WTC11 (cell line): ENCODE measurements around the gene EDN1. TPM values are rescaled to one million over a fixed set of nuclear protein-coding genes. Genes with fewer than 3 reads are reported as not detected.

Source experiments
- ATAC-seq: fragments of 200-7000 bp; cut with Tn5 transposase; 2 replicates; pipeline ENCODE4 v1.10.0; 2021; ENCODE audit warnings: mild to moderate bottlenecking, moderate library complexity
- CTCF ChIA-PET: fragments of 300-600 bp; sonication (Branson Sonifier 250); formaldehyde crosslinking; loops from one replicate; lab custom pipeline; 2021; ENCODE audit warnings: antibody characterized with exemption; lab: Charles Lee
- POLR2A ChIA-PET: fragments of 350-600 bp; sonication (Branson Sonifier 250); formaldehyde crosslinking; loops from one replicate; lab custom pipeline; 2021; ENCODE audit warnings: antibody characterized with exemption; lab: Charles Lee
- DNase-seq: peaks from one replicate; pipeline ENCODE4 v3.0.0; 2021; ENCODE audit warnings: low spot score
- H3K27ac Mint-ChIP-seq: 2 replicates; pipeline ENCODE4 v1.8.0; 2021; ENCODE audit warnings: mixed read lengths
- H3K27me3 Mint-ChIP-seq: 2 replicates; pipeline ENCODE4 v1.8.0; 2021; ENCODE audit warnings: low read depth, mild to moderate bottlenecking, moderate library complexity, mixed read lengths
- H3K36me3 Mint-ChIP-seq: 2 replicates; pipeline ENCODE4 v1.8.0; 2021; ENCODE audit warnings: mixed read lengths
- H3K4me1 Mint-ChIP-seq: 2 replicates; pipeline ENCODE4 v1.8.0; 2022; ENCODE audit warnings: mixed read lengths
- H3K4me3 Mint-ChIP-seq: 2 replicates; pipeline ENCODE4 v1.8.0; 2021; ENCODE audit warnings: mild to moderate bottlenecking, moderate library complexity, mixed read lengths
- H3K9me3 Mint-ChIP-seq: 2 replicates; pipeline ENCODE4 v1.8.0; 2021; ENCODE audit warnings: mixed read lengths
- CREB1 ChIP-seq: sonication (generic); formaldehyde crosslinking; IDR thresholded peaks from 2 replicates; pipeline ENCODE4 v1.8.0; 2023; ENCODE audit warnings: mild to moderate bottlenecking, missing genetic modification reagents
- E2F4 ChIP-seq: sonication (generic); formaldehyde crosslinking; IDR thresholded peaks from 2 replicates; pipeline ENCODE4 v1.8.1; 2022; ENCODE audit warnings: low read depth, mild to moderate bottlenecking, moderate library complexity, missing genetic modification reagents, borderline replicate concordance
- E2F5 ChIP-seq: sonication (generic); formaldehyde crosslinking; IDR thresholded peaks from 2 replicates; pipeline ENCODE4 v1.8.1; 2022; ENCODE audit warnings: mild to moderate bottlenecking, moderate library complexity, missing genetic modification reagents
- FOXK1 ChIP-seq: sonication (generic); formaldehyde crosslinking; IDR thresholded peaks from 2 replicates; pipeline ENCODE4 v1.8.0; 2022; ENCODE audit warnings: mild to moderate bottlenecking, moderate library complexity, missing genetic modification reagents
- FOXP1 ChIP-seq: sonication (generic); formaldehyde crosslinking; IDR thresholded peaks from 2 replicates; pipeline ENCODE4 v1.8.0; 2022; ENCODE audit warnings: missing genetic modification reagents, mild to moderate bottlenecking, moderate library complexity, borderline replicate concordance
- HMGXB4 ChIP-seq: sonication (generic); formaldehyde crosslinking; IDR thresholded peaks from 2 replicates; pipeline ENCODE4 v1.8.1; 2023; ENCODE audit warnings: mild to moderate bottlenecking, moderate library complexity, missing genetic modification reagents
- IRF2 ChIP-seq: sonication (generic); formaldehyde crosslinking; IDR thresholded peaks from 2 replicates; pipeline ENCODE4 v1.8.0; 2022; ENCODE audit warnings: low read depth, missing genetic modification reagents, borderline replicate concordance
- MAX ChIP-seq: sonication (generic); formaldehyde crosslinking; IDR thresholded peaks from 2 replicates; pipeline ENCODE4 v1.8.0; 2022; ENCODE audit warnings: mild to moderate bottlenecking, missing genetic modification reagents
- NFE2L1 ChIP-seq: sonication (generic); formaldehyde crosslinking; IDR thresholded peaks from 2 replicates; pipeline ENCODE4 v1.8.1; 2023; ENCODE audit warnings: missing genetic modification reagents
- NR2C2 ChIP-seq: sonication (generic); formaldehyde crosslinking; IDR thresholded peaks from 2 replicates; pipeline ENCODE4 v1.8.0; 2022; ENCODE audit warnings: mild to moderate bottlenecking, missing genetic modification reagents
- RORB ChIP-seq: fragments of 250-450 bp; sonication (Bioruptor Pico); IDR thresholded peaks from 2 replicates; pipeline ENCODE4 v1.9.0; 2021; ENCODE audit warnings: mild to moderate bottlenecking
- ZNF219 ChIP-seq: sonication (generic); formaldehyde crosslinking; IDR thresholded peaks from 2 replicates; pipeline ENCODE4 v1.8.0; 2023; ENCODE audit warnings: missing genetic modification reagents, mild to moderate bottlenecking, borderline replicate concordance
- ZNF396 ChIP-seq: fragments of 250-450 bp; sonication (Bioruptor Pico); IDR thresholded peaks from 2 replicates; pipeline ENCODE4 v1.8.0; 2021; ENCODE audit warnings: mild to moderate bottlenecking, moderate library complexity, borderline replicate concordance
- ZNF671 ChIP-seq: fragments of 250-450 bp; sonication (Bioruptor Pico); IDR thresholded peaks from 2 replicates; pipeline ENCODE4 v1.8.0; 2021; ENCODE audit warnings: mild to moderate bottlenecking
- total RNA-seq: library from RNA; stranded (reverse); gene quantifications from 3 replicates; pipeline ENCODE4 v1.2.3, GENCODE V29; 2021
- TF ChIP-seq, protein P1 (sequence below): fragments of 250-450 bp; sonication (Bioruptor Pico); IDR thresholded peaks from 2 replicates; pipeline ENCODE4 v1.9.0; 2021; ENCODE audit warnings: mild to moderate bottlenecking
- TF ChIP-seq, protein P2 (sequence below): sonication (generic); formaldehyde crosslinking; IDR thresholded peaks from 2 replicates; pipeline ENCODE4 v1.8.0; 2022; ENCODE audit warnings: mild to moderate bottlenecking, missing genetic modification reagents
- TF ChIP-seq, protein P3 (sequence below): sonication (generic); formaldehyde crosslinking; IDR thresholded peaks from 2 replicates; pipeline ENCODE4 v1.8.1; 2022; ENCODE audit warnings: mild to moderate bottlenecking, missing genetic modification reagents, moderate library complexity, borderline replicate concordance
- TF ChIP-seq, protein P4 (sequence below): sonication (generic); formaldehyde crosslinking; IDR thresholded peaks from 2 replicates; pipeline ENCODE4 v1.8.1; 2023; ENCODE audit warnings: mild to moderate bottlenecking, missing genetic modification reagents

The EDN1 gene
- total RNA-seq, 1 experiment from 2014 or later: 1.0 TPM

DNA sequence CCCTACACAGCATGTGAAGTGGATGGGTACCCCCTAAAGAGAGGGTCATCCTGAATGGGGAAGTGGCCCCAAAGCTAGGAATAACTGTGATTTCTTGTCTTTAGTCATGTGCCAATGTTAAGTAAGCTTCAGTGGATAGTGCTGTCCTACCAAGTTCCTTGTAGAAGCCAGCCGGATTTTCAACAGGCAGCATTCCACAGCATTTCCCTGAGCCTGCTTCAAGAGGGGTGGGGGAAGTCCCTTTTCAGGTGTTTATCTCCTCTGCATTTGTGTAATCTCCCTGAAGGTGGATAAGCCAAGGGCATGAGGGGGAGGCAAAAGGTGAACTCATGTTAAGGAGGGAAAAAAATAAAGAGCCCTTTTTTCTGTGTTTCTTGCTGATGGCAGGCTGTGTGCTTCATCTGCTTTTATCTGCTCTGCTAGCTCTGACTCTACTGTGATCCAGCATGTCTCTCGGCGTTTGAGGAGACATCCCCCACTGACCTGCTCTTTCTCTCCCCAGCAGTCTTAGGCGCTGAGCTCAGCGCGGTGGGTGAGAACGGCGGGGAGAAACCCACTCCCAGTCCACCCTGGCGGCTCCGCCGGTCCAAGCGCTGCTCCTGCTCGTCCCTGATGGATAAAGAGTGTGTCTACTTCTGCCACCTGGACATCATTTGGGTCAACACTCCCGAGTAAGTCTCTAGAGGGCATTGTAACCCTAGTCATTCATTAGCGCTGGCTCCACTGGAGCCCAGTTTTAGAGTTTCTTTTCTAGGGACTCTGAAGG lies 1.9 kb downstream of the EDN1 start:
- DNase-seq: peak; percentile 36
- no peaks in the 10 kb centered on the region for H3K9me3 Mint-ChIP-seq
- POLR2A ChIA-PET: no interaction called here
- no peak overlapping the region for H3K27ac Mint-ChIP-seq
- peak; percentile 52 for ATAC-seq
- TF ChIP-seq HMGXB4: 0 out of 2 replicates have a peak, but pooled peaks have one; percentile 25
- no peak for TF ChIP-seq IRF2 (CRISPR knock-in tag)
- no peak for TF ChIP-seq NR2C2
- TF ChIP-seq, all 79 proteins: peak for 1
- peaks cover 26% of the 10 kb centered on the region for H3K27me3 Mint-ChIP-seq
- H3K36me3 Mint-ChIP-seq: no peaks in the 10 kb centered on the region
- CTCF ChIA-PET: interaction anchor here (0.7 to 5.1 kb wide), 14 partner anchors 9 to 636 kb away, joined by 3 to 66 read pairs (median 4); no protein-coding TSS in a partner anchor
- H3K4me1 Mint-ChIP-seq: peaks cover 58% of the 10 kb centered on the region
- peak overlapping the region; percentile 60 for H3K4me3 Mint-ChIP-seq

DNA sequence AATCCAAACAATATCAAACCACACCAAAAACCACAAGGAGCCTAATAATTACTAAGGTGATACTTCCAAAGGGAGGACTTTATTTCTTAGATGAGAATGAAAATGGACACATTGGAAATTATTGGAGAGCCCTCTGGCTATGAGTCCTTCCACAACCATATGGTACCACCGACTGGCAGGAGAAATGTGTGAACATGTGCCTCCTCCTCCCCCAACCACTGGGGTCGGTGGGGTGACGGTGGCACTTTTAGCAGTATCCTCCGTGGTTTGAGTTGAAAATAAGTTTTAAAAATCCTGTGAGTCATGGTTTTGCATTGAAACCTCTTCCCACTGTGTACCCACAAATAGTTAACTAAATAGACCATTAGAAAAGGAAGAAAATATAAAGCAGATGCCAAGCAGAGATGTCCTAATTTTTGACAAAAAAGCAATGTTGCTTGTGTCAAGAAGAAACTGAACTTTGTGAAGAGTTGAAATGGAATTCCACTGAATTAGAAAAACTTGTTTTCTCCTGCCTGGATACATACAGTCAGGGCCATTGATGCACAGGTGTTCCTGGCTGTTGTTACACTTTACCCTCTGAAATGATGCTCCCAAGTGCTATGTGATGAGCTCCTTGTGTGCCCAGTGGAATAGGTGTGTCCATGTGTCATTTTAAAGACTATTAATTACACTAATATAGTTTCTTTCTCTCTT lies 3.2 kb downstream of the EDN1 start:
- Mint-ChIP-seq H3K27ac (no peak overlapping the region), H3K4me3 (no peak overlapping the region), H3K9me3 (no peaks in the 10 kb centered on the region), H3K27me3 (peaks cover 26% of the 10 kb centered on the region), H3K4me1 (peaks cover 49% of the 10 kb centered on the region), H3K36me3 (no peaks in the 10 kb centered on the region)
- DNase-seq (no peak), ATAC-seq (no peak)
- no peak for TF ChIP-seq E2F4 (CRISPR knock-in tag)
- ChIA-PET CTCF (interaction anchor here (4.5 kb wide), 1 partner anchor 310 kb away, joined by 66 read pairs; no protein-coding TSS in a partner anchor), POLR2A (no interaction called here)

DNA sequence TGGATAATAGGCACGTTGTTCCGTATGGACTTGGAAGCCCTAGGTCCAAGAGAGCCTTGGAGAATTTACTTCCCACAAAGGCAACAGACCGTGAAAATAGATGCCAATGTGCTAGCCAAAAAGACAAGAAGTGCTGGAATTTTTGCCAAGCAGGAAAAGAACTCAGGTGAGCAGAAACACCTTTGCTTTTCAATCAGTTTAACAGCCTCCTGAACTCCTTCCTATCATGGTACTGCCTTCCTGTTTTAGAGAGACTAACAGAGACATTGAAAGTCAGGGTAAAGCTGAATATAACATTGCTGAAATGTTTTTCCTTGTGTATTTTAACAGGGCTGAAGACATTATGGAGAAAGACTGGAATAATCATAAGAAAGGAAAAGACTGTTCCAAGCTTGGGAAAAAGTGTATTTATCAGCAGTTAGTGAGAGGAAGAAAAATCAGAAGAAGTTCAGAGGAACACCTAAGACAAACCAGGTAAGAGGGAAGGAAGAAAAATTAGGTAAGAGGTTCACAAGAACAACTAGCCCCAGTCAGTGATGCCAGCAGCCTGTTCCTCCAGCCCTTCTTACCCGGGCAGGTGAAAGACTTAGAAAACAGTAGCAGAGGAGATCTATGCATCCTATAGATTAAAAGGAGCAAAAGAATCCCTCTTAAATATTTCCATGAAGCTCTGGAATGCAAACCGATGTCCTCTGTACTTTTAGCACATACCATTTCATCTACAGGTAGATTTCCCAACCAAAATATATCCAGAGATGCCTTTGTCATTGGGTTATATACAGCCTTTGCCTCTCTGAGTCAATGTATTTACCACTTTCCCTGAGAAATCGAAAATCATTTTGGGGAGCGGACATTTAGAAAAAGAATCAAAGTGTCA lies 4.0 kb downstream of the EDN1 start:
- H3K36me3 Mint-ChIP-seq: no peaks in the 10 kb centered on the region
- no peak overlapping the region for H3K27ac Mint-ChIP-seq
- peaks cover 26% of the 10 kb centered on the region for H3K27me3 Mint-ChIP-seq
- CTCF ChIA-PET: interaction anchor here (0.7 kb wide), 1 partner anchor 312 kb away, joined by 3 read pairs; no protein-coding TSS in a partner anchor
- POLR2A ChIA-PET: no interaction called here
- H3K4me1 Mint-ChIP-seq: peaks cover 41% of the 10 kb centered on the region
- H3K4me3 Mint-ChIP-seq: no peak overlapping the region
- H3K9me3 Mint-ChIP-seq: no peaks in the 10 kb centered on the region
- ATAC-seq (no peak), DNase-seq (no peak)
- no peak for TF ChIP-seq NFE2L1 (CRISPR knock-in tag)
- TF ChIP-seq, protein P1, sequence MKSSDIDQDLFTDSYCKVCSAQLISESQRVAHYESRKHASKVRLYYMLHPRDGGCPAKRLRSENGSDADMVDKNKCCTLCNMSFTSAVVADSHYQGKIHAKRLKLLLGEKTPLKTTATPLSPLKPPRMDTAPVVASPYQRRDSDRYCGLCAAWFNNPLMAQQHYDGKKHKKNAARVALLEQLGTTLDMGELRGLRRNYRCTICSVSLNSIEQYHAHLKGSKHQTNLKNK (CRISPR knock-in tag): no peak
- no peak for TF ChIP-seq E2F5 (CRISPR knock-in tag)
- no peak for TF ChIP-seq ZNF671 (CRISPR knock-in tag)
- no peak for TF ChIP-seq ZNF396
- no peak for TF ChIP-seq ZNF219 (CRISPR knock-in tag)
- no peak for TF ChIP-seq RORB (CRISPR knock-in tag)
- TF ChIP-seq, protein P2, sequence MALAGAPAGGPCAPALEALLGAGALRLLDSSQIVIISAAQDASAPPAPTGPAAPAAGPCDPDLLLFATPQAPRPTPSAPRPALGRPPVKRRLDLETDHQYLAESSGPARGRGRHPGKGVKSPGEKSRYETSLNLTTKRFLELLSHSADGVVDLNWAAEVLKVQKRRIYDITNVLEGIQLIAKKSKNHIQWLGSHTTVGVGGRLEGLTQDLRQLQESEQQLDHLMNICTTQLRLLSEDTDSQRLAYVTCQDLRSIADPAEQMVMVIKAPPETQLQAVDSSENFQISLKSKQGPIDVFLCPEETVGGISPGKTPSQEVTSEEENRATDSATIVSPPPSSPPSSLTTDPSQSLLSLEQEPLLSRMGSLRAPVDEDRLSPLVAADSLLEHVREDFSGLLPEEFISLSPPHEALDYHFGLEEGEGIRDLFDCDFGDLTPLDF (CRISPR knock-in tag): no peak
- TF ChIP-seq FOXK1 (CRISPR knock-in tag): no peak
- no peak for TF ChIP-seq CREB1 (CRISPR knock-in tag)
- TF ChIP-seq FOXP1: no peak
- no peak for TF ChIP-seq NR2C2
- TF ChIP-seq, protein P3, sequence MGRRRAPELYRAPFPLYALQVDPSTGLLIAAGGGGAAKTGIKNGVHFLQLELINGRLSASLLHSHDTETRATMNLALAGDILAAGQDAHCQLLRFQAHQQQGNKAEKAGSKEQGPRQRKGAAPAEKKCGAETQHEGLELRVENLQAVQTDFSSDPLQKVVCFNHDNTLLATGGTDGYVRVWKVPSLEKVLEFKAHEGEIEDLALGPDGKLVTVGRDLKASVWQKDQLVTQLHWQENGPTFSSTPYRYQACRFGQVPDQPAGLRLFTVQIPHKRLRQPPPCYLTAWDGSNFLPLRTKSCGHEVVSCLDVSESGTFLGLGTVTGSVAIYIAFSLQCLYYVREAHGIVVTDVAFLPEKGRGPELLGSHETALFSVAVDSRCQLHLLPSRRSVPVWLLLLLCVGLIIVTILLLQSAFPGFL (CRISPR knock-in tag): no peak
- no peak for TF ChIP-seq MAX (CRISPR knock-in tag)
- TF ChIP-seq, protein P4, sequence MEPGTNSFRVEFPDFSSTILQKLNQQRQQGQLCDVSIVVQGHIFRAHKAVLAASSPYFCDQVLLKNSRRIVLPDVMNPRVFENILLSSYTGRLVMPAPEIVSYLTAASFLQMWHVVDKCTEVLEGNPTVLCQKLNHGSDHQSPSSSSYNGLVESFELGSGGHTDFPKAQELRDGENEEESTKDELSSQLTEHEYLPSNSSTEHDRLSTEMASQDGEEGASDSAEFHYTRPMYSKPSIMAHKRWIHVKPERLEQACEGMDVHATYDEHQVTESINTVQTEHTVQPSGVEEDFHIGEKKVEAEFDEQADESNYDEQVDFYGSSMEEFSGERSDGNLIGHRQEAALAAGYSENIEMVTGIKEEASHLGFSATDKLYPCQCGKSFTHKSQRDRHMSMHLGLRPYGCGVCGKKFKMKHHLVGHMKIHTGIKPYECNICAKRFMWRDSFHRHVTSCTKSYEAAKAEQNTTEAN (CRISPR knock-in tag): no peak
